Measurements from ENCODE around the gene KRIT1.
A peak's percentile ranks its signal among the peaks of the same experiment; 100 is the strongest.

DNA sequence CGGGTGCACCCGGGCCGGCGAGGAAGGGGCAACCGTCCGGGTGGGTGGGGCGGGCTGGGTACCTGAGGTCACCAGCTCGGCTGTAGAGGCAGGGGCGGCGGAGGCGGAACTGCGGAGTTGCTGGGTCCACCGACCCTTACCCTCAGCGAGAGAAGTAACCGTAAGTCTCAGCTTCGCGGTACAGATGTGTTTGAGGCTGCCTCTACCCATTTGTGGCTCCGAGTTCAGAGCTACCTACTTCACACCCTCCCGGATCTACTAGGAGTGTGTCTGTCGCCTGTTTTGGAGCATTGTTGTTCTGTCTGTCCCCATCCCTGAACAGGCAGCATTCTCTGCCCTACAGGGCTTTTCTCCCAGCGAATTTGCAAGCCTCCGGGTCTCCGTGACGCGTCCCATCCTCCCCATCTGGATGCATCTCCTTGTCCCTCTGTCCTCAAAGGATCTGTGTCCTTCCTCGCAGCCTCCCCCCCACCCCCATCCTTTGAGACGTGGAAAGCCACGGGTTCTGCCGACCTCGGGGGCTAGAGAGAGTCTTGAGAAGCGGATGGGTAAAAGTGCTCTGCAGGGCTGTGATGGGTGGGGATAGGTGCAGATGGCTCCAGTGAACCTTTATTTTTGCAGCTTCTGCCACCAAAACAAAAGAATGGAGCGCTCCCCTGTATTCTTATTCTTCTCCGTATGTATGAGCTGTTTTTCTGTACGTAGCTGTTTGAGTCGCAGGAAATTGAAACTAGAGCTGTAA, 817 bp upstream of the KRIT1 start:
- TF ChIP-seq ETV6 (CRISPR knock-in tag; conservative IDR thresholded peaks at IDR 0.05) (no peak), TCF7 (IDR thresholded peaks at IDR 0.05; ENCODE audit: low read depth) (no peak), ZNF720 (CRISPR knock-in tag; IDR thresholded peaks at IDR 0.05) (no peak), TAF1 (CRISPR knock-in tag; IDR thresholded peaks at IDR 0.05) (no peak), ZNF292 (CRISPR knock-in tag; IDR thresholded peaks at IDR 0.05; ENCODE audit: borderline replicate concordance, low read depth) (peak; percentile 61; the same call in 1 of the 2 replicates), NR2F6 (IDR thresholded peaks at IDR 0.05) (no peak), NR2F6 (CRISPR knock-in tag; IDR thresholded peaks at IDR 0.05) (no peak), POLR2AphosphoS2 (IDR thresholded peaks at IDR 0.05; ENCODE audit: low read depth, low read length) (no peak), CREM (IDR thresholded peaks at IDR 0.05) (no peak), CREM (CRISPR knock-in tag; IDR thresholded peaks at IDR 0.05) (no peak)
- TF ChIP-seq, protein P1, sequence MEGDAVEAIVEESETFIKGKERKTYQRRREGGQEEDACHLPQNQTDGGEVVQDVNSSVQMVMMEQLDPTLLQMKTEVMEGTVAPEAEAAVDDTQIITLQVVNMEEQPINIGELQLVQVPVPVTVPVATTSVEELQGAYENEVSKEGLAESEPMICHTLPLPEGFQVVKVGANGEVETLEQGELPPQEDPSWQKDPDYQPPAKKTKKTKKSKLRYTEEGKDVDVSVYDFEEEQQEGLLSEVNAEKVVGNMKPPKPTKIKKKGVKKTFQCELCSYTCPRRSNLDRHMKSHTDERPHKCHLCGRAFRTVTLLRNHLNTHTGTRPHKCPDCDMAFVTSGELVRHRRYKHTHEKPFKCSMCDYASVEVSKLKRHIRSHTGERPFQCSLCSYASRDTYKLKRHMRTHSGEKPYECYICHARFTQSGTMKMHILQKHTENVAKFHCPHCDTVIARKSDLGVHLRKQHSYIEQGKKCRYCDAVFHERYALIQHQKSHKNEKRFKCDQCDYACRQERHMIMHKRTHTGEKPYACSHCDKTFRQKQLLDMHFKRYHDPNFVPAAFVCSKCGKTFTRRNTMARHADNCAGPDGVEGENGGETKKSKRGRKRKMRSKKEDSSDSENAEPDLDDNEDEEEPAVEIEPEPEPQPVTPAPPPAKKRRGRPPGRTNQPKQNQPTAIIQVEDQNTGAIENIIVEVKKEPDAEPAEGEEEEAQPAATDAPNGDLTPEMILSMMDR (CRISPR knock-in tag; IDR thresholded peaks at IDR 0.05): no peak
- TF ChIP-seq, protein P2, sequence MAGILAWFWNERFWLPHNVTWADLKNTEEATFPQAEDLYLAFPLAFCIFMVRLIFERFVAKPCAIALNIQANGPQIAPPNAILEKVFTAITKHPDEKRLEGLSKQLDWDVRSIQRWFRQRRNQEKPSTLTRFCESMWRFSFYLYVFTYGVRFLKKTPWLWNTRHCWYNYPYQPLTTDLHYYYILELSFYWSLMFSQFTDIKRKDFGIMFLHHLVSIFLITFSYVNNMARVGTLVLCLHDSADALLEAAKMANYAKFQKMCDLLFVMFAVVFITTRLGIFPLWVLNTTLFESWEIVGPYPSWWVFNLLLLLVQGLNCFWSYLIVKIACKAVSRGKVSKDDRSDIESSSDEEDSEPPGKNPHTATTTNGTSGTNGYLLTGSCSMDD (CRISPR knock-in tag; IDR thresholded peaks at IDR 0.05): no peak
